Pancreas (tissue), 10 donors: ENCODE measurements around the gene RIMS1. TPM values are rescaled to one million over a fixed set of nuclear protein-coding genes. Genes with fewer than 3 reads are reported as not detected.

ENCODE experiments used
- ATAC-seq, 4 donors: fragments of 200-7000 bp; cut with Tn5 transposase; one replicate each; pipeline versions ENCODE4 v1.8.0 to v1.9.1; 2020; ENCODE audit warnings: mild to moderate bottlenecking in 4 of 4, moderate library complexity in 4 of 4
- DNase-seq, 6 donors: peaks; one replicate each; pipeline ENCODE4 v3.0.0-alpha.2; 2020
- FAIRE-seq: peaks from 2 replicates; lab custom pipeline; 2012; peaks lifted over from hg19 to GRCh38; lab: Jason Lieb, UNC
- H3K27ac ChIP-seq, 4 donors: fragments of 200-600 bp; sonication (generic); 1 replicate in 3 of 4; 2 replicates in 1 of 4; pipeline versions ENCODE4 v1.5.0 to v1.8.0; 2020
- H3K27me3 ChIP-seq, 4 donors: fragments of 200-600 bp; one replicate each; pipeline ENCODE4 v1.8.0; 2021
- H3K36me3 ChIP-seq, 3 donors: fragments of 200-600 bp; sonication (generic) in 1 of 3; one replicate each; pipeline versions ENCODE4 v1.5.0 to v1.8.0; 2020 to 2021
- H3K4me1 ChIP-seq, 3 donors: fragments of 200-600 bp; one replicate each; pipeline ENCODE4 v1.8.0; 2021
- H3K4me3 ChIP-seq, 4 donors: fragments of 200-600 bp; sonication (generic) in 2 of 4; one replicate each; pipeline versions ENCODE4 v1.5.0 to v1.8.0; 2020 to 2021
- H3K9me3 ChIP-seq, 4 donors: fragments of 200-600 bp; one replicate each; pipeline ENCODE4 v1.8.0; 2021
- CTCF ChIP-seq, 4 donors: fragments of 200-600 bp; sonication (generic) in 3 of 4; IDR thresholded peaks; one replicate each; pipeline versions ENCODE4 v1.5.0 to v1.8.0; 2021; ENCODE audit warnings: antibody characterized with exemption in 4 of 4
- WGBS, 2 donors: extraction: QIAGEN DNeasy Blood & Tissue Kit; methylation state at CpG; one replicate each; pipeline ENCODE4 v1.1.7; 2013; 5-methylcytosine and 5-hydroxymethylcytosine counted together
- intact Hi-C, 3 donors: fragments of 100-400 bp; cut with DNase I; formaldehyde crosslinking; loops; one replicate each; pipeline versions ENCODE4 v1.11.1 to v1.14.2; 2022
- polyA plus RNA-seq, 2 donors: library from polyadenylated mRNA; stranded (reverse); fragments of 200-250 nt; gene quantifications; one replicate each; pipeline ENCODE4 v1.2.3, GENCODE V29; 2013
- total RNA-seq, 6 donors: library from RNA; stranded (reverse); fragmentation: NEBNext Ultra II Directional in 4 of 6; extraction: Animal tissue kit (Norgen Biotek cat#: 25700) in 4 of 6; gene quantifications; one replicate each; pipeline versions ENCODE4 v1.2.1 to v1.2.4, GENCODE V29; 2021 to 2023
- donor health status: healthy with polysubstance abuse.
- donor health status: DM: no; HTN: no; CAD: no; lungs with moderate emphysema.
- donor health status: DM: no; HTN: no; CAD: no.
- donor health status: control.
- donor health status: control.
- donor health status: Bipolar disorder and iron deficiency.
- donor health status: DM: yes; HTN: yes; CAD: no.
- donor health status: DM: no; HTN: no; CAD: no.
- donor health status: DM: no; HTN: no; CAD: no.
- donor health status: DM: yes; HTN: yes; CAD: no.

Gene RIMS1, protein sequence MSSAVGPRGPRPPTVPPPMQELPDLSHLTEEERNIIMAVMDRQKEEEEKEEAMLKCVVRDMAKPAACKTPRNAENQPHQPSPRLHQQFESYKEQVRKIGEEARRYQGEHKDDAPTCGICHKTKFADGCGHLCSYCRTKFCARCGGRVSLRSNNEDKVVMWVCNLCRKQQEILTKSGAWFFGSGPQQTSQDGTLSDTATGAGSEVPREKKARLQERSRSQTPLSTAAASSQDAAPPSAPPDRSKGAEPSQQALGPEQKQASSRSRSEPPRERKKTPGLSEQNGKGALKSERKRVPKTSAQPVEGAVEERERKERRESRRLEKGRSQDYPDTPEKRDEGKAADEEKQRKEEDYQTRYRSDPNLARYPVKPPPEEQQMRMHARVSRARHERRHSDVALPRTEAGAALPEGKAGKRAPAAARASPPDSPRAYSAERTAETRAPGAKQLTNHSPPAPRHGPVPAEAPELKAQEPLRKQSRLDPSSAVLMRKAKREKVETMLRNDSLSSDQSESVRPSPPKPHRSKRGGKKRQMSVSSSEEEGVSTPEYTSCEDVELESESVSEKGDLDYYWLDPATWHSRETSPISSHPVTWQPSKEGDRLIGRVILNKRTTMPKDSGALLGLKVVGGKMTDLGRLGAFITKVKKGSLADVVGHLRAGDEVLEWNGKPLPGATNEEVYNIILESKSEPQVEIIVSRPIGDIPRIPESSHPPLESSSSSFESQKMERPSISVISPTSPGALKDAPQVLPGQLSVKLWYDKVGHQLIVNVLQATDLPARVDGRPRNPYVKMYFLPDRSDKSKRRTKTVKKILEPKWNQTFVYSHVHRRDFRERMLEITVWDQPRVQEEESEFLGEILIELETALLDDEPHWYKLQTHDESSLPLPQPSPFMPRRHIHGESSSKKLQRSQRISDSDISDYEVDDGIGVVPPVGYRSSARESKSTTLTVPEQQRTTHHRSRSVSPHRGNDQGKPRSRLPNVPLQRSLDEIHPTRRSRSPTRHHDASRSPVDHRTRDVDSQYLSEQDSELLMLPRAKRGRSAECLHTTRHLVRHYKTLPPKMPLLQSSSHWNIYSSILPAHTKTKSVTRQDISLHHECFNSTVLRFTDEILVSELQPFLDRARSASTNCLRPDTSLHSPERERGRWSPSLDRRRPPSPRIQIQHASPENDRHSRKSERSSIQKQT (N-terminal part only)
- total RNA-seq, result 1 to 10 TPM; 3.4 to 5.7 (median 3.8) TPM
- polyA plus RNA-seq, result under 1 TPM; 0.12 to 0.27 TPM

GRCh38 chr6:71886184-71887005, at the start of gene RIMS1:
Gene RIMS1 (plus strand): TSS chr6:71886550. CDS start chr6:71887024, 474 bp downstream.
- no peaks in the 10 kb centered on the region for H3K36me3 ChIP-seq
- intact Hi-C loops, result no loop called here
- no peaks in the 10 kb centered on the region for H3K9me3 ChIP-seq
- DNase-seq, result peak in 3 of 6 donors; percentile 37 to 72 (median 67)
- no peak for FAIRE-seq
- peak within 1 kb of the TSS in 3 of 4 donors; percentile 7 to 41 (median 31) for H3K4me3 ChIP-seq
- H3K4me1 ChIP-seq, result no peaks in the 10 kb centered on the region
- 2 to 3% methylated on average over 37 to 70 of the region's 70 CpGs for WGBS, 2 donors
- H3K27me3 ChIP-seq, result peaks cover 0 to 4% (median 0%) of the 10 kb centered on the region in 4 donors
- no peak for TF ChIP-seq CTCF (IDR thresholded peaks at IDR 0.05)
- peak in 3 of 4 donors; percentile 42 to 58 (median 46) for ATAC-seq
- no peak within 1 kb of the TSS for H3K27ac ChIP-seq

GRCh38 chr6:71851214-71851613, 35.1 kb upstream of the RIMS1 start:
- H3K4me1 ChIP-seq, result no peaks in the 10 kb centered on the region
- TF ChIP-seq CTCF (IDR thresholded peaks at IDR 0.05), result no peak
- no peak overlapping the region for H3K27ac ChIP-seq
- H3K4me3 ChIP-seq, result no peak overlapping the region
- H3K27me3 ChIP-seq, result no peaks in the 10 kb centered on the region
- ATAC-seq, result no peak
- DNase-seq, result no peak
- intact Hi-C loops, result no loop called here
- no peak for FAIRE-seq
- WGBS, 2 donors, result 56 to 65% methylated on average over 1 of the region's 1 CpG
- no peaks in the 10 kb centered on the region for H3K9me3 ChIP-seq
- no peaks in the 10 kb centered on the region for H3K36me3 ChIP-seq

GRCh38 chr6:71852948-71853347, 33.4 kb upstream of the RIMS1 start:
- intact Hi-C loops, result no loop called here
- DNase-seq (no peak), FAIRE-seq (no peak), ATAC-seq (no peak)
- Histone ChIP-seq H3K4me3 (no peak overlapping the region), H3K9me3 (no peaks in the 10 kb centered on the region), H3K27ac (no peak overlapping the region), H3K4me1 (no peaks in the 10 kb centered on the region), H3K27me3 (no peaks in the 10 kb centered on the region), H3K36me3 (no peaks in the 10 kb centered on the region)
- WGBS, 2 donors, result 58 to 59% methylated on average over 3 of the region's 3 CpGs
- TF ChIP-seq CTCF (IDR thresholded peaks at IDR 0.05), result no peak

DNA sequence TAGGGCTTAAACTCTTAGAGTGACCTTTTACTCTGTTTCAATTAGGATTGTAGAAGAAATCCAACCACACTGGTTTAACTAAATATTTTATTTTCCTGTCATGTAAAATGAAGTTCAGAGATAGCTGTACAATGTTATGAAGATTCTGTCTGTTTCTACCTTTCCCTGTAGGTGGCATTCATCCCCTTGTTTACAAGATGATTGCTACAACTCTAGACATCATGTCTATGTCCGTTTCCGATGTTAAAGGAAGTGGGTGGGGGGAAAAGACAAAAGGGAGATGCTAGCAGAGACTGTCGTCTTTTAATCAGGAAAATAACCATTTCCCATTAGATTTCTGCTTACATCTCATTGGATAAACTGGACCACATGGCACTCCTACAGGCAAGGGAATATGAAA, 30.9 kb upstream of the RIMS1 start:
- FAIRE-seq, result no peak

More for the DNA sequence above, 30.9 kb upstream of the RIMS1 start:
- no peaks in the 10 kb centered on the region for H3K4me1 ChIP-seq
- H3K27me3 ChIP-seq, result no peaks in the 10 kb centered on the region
- no peaks in the 10 kb centered on the region for H3K36me3 ChIP-seq
- H3K27ac ChIP-seq, result no peak overlapping the region
- intact Hi-C loops, result no loop called here
- DNase-seq, result no peak
- no peak for ATAC-seq
- H3K4me3 ChIP-seq, result no peak overlapping the region
- H3K9me3 ChIP-seq, result no peaks in the 10 kb centered on the region
- TF ChIP-seq CTCF (IDR thresholded peaks at IDR 0.05), result no peak
- WGBS, 2 donors, result 33 to 43% methylated on average over 3 of the region's 3 CpGs
